CD4-positive, alpha-beta T cell treated with Interleukin-1 beta for 1 hour (primary cell): ENCODE measurements around the gene ATOSB.
A peak's percentile ranks its signal among the peaks of the same experiment; 100 is the strongest.

Experiments
- DNase-seq, 2 donors: peaks; one replicate each; pipeline ENCODE4 v3.0.0-alpha.2; 2020 to 2022

Gene ATOSB

GRCh38 chr9:35085078-35085477 is 30.6 kb downstream of the ATOSB start:
- no peak for DNase-seq

DNA sequence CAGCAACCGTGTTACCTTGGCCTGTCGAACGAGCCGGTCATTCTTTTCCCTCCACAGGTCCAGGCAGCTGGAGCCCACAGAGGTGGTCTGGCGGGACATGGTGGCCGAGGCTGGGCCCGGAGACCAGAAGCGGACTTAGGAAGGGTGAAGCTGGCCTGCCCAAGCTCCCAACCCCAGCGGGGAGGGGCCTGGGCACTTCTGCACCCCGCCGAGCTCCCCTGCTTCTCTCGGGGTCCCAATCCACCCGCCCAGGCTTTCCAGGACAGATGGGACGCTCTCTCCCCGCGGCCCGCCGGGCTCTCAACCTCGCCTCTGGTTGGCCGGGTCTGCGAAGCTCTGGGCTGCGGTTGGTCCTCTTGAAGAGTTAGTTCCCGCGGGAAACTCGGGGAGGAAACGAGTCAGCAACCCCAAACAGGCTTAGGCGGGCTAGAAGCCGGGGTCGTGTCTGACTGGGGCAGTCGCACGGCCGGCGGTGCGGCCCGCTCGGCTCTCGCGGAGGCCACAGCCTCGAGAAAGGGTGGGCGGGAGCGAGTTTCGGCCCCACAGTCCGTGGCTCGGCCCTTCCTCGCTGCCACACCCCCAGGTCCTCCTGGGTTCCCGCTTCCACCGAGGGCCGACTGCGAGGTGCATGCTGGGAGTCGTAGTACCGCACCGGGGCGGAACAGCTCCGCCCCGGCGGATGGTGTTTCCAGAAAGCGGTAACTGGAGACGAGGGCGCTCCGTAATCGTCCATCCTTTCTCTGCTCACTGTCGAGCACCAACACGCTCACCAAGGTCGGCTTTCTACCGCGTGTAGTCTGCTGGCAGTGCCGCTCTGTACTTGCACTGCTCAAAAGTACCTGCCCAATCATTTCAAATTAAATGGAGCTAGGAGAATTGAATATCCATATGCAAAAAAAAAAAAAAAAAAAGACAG is 36.0 kb downstream of the ATOSB start, which contains the start of gene FANCG:
TSS of gene FANCG (minus strand) at position 517 of the 916 bp plus-strand sequence. CDS start at position 99, 418 bp downstream.
- DNase-seq = peak; percentile 82 to 83

- DNase-seq = no peak
Measured at GRCh38 chr9:35079041-35079425, 36.6 kb downstream of the ATOSB start.

- DNase-seq = no peak
Measured at GRCh38 chr9:35078066-35078465, 37.6 kb downstream of the ATOSB start.

GRCh38 chr9:35076848-35077247 is 38.8 kb downstream of the ATOSB start:
- no peak for DNase-seq

DNA sequence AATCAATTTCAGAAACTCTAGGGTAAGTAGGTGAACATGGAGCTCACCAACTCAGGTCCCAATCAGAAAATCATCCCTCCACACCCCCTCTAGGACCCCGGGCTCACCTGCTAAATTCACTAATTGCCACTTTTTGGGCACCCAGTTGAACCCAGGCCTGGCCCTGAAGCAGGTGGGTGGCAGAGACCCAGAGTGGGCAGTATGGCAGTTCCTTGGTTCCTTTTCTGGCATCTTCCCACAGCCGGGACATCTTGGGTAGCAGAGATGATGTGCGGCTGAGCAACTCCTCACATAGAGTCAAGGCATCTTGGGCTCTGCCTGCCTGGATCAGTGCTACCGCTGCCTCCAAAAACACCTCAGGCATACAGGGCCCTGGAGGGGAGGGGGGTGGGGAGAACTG is 40.3 kb downstream of the ATOSB start:
- DNase-seq = no peak

DNA sequence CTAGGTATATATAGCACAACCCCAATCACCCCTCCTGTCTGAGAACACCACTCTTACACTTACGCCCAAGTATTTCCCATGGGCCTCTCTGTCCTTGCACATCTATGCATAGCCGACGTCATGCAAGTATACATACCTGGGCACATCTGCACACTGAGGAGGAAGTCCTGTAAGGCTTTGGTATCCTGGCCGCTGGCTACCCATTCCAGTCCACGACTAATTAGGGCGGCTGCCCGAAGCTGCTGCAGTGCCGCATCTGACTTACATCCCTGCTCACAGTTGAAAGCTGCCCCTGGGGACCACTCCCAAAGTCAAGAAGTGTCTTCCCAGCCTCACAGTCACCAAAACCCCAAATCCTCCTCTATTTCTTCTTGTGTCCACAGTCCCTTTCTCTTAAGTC is 40.9 kb downstream of the ATOSB start:
- no peak for DNase-seq

GRCh38 chr9:35074141-35074540 is 41.5 kb downstream of the ATOSB start:
- DNase-seq = no peak

GRCh38 chr9:35073279-35073612 is 42.4 kb downstream of the ATOSB start:
- no peak for DNase-seq

DNA sequence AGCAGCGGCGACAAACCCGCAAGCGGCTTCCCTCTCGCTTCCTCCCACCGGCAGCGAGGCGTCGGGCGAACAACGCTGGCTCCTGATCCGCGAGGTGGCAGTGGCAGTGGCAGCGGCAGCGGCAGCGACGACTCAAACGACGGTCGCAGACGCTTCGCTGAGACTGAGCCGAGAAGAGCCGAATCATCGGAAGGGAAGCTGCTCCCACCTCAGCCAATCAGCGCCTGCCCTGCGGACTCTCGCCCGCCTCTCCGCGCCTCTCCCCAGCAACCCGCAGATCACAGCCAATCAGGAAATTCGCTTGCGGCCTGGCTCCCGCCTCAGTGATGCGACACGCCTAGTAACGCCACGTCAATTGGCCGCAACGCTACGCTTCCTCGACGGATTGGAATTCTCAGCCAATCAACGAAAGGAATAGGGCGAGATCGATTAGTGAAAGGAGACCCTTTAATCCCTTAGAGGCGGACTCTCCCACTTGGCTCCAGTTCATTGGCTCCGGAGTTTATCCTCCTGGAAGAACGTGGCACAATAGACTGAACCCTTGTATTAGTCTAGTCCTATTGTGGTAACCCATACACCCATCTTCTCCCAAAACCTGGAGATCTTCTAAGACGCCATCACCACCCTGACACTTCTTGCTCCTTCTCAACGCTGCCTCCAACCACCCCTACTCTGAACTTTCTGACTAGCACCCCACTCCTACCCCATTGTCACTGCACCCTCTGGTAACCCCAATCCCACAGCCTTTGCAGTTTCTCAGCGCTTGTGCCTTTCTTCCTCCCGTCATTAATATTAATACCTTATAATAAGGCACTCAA is 43.0 kb downstream of the ATOSB start, which contains the start of gene VCP:
TSS of gene VCP (minus strand) at position 165 of the 818 bp plus-strand sequence. CDS start 272 bp downstream, outside the sequence.
- peak; percentile 99 for DNase-seq

DNA sequence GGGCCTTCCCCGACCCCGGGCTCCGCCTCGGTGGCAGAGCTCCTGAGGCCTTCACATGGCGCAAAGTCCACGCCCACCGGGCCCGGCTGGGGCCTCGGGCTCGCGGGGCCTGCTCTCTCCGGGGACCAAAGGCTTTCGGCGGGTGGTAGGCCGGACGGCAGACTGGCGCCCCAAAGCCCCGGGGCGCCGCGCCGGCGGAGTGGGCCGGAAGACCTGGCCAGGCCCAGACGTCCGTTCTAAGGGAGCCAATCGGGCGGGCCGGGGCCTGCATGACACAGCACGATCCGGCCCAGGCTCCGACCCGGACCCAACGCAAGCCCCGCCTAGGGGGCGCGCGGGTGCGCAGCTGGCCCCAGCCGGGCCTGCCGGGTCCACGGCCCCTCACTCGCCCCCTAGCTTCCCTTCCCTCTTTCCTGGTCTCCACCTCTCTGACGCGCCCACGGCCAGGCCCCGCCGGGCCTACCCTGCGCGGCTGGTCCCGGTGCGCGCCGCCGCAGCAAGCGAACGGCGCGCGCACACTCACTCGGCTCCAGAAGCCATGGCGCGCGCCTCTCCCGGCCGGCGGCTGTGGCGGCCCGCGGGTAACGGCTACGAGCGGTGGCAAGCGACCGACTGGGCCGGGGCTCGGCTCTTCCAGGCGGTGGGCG is 43.7 kb downstream of the ATOSB start:
- DNase-seq = peak; percentile 80 to 83

DNA sequence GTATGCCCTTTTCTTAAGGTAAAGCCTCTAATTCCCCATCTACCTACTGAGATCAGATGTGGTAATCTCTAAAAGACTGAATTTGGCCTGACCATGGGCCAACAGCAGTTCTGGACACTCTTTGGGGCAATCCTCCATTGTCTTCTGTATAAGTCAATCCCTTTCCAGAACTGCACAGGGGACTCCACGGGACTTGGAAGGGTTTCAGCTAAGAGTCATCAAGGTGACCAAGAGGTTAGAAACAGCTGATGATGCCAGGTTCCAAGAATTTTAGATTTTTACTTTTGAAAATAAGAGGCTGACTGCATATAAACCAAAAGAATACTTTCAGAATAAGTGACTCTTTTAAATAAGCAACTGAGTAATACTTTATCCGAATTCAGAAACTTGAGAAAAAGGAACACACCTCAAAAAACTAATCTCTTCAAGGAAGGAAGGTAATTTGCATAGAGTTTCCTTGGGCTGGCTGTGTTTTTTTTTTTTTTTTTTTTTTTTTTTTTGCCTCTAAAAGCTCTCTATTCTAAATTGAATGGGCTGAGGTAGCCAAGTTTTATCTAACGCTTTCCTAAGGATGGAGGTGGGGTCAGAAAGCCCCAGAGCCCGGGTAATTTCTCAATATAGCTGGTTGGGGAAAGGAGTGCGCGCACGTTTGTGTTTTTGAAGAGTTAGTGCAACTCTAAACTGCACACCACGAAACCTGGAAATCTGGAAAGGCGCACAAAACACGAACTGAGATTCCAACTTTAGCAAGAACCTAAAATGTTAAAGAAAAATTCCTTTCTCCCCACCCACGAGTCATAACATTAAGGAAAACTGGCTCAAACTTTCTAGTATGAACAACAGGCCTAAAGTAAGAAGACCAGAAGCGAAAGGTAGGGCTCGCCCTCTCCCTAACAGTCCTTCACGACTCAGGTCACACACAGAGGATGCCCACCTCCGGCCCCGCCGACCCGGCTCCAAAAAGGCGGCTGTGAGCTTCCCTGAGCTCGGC is 44.5 kb downstream of the ATOSB start:
- no peak for DNase-seq

GRCh38 chr9:35069020-35069419 is 46.6 kb downstream of the ATOSB start:
- no peak for DNase-seq

DNA sequence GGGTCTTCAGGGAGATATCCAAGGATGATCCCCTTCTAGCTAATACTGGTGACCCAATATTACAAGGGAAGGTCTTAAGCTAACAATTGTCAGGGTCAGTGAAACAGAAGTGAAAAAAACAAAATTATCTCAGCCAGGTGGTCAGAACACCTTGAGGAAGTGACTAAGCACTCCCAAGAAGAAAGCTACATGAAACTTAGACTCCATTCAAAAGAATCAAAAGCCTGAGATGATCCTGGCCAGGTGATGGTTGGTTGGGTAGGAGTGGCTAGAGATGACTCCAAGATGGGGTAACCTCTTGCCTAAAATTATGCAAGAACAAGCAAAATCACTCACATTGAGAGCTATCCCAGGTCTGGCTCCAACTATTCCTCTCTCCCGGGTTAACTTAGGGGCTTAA is 48.6 kb downstream of the ATOSB start:
- no peak for DNase-seq

DNA sequence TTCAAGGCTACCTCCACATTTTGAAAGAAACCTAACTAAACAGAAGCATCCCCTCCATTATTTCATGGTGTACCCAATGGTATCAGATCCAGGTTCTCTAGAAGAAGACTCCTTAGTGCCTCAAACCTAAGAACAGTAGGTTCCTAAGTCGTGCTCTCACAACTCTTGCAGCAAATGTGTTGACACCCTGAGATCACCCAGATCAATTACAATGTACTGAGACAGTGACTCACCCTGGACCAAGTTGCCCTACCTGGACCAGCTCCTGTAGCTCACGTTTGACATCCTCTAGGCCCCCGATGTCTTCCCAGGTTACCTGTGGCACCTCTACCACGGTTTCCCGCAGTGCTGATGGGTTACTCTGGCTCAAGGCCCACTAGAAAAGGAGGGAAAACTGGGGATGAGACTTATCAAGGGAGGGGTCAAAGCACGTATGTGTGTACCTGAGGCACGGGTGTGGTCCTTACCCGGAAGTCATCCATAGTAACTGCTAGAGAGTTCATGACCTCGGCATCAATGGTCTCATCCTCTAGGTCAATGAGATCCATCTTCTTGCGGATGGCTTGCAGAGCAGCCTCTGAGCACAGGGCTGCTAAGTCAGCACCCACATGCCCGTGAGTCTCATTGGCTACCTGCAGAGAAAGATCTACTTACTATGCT is 55.0 kb downstream of the ATOSB start:
- DNase-seq = no peak

GRCh38 chr9:35059438-35059837 is 56.2 kb downstream of the ATOSB start:
- DNase-seq = no peak

DNA sequence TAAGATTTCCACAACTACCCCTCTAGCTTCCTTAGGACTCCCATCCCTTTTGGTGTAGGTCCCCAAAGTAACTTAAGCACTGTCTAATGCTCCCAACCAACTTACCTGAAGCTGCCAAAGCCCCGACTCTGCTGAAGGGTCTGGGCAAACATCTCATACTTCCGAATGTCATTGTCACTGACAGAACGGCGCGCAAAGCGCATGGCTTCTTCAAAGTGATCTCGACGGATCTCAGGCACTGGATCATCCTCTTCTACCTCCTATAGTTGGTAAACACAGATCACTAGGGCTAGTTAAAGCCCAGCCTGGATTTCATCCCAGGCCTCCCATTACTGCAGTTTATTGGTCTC is 58.4 kb downstream of the ATOSB start:
- DNase-seq = no peak

- DNase-seq = no peak
Measured at GRCh38 chr9:35056571-35057270, 58.9 kb downstream of the ATOSB start.

GRCh38 chr9:35054871-35055644 is 60.6 kb downstream of the ATOSB start:
- no peak for DNase-seq
